RWPE2 (cell line): ENCODE results near the gene SBNO2.

Experiments
- ATAC-seq: fragments of 200-7000 bp; cut with Tn5 transposase; 3 replicates; pipeline ENCODE4 v1.9.1; 2021; ENCODE audit warnings: low read depth
- DNase-seq: peaks from one replicate; pipeline ENCODE4 v3.0.0-alpha.2; 2020; ENCODE audit warnings: low spot score
- H3K27ac ChIP-seq: fragments of 450-650 bp; 2 replicates; pipeline ENCODE4 v1.5.1; 2017; ENCODE audit warnings: mild to moderate bottlenecking; ENCODE audit not compliant: poor library complexity, severe bottlenecking
- H3K27me3 ChIP-seq: fragments of 250-450 bp; sonication (Bioruptor Pico); 2 replicates; pipeline ENCODE4 v1.5.1; 2021; ENCODE audit warnings: mild to moderate bottlenecking, moderate library complexity; ENCODE audit not compliant: insufficient read depth, poor library complexity, severe bottlenecking
- H3K36me3 ChIP-seq: fragments of 250-450 bp; sonication (Bioruptor Pico); 2 replicates; pipeline ENCODE4 v1.5.1; 2020; ENCODE audit warnings: low read depth, mild to moderate bottlenecking, moderate library complexity
- H3K4me1 ChIP-seq: fragments of 250-450 bp; sonication (Bioruptor Pico); 2 replicates; pipeline ENCODE4 v1.5.1; 2021; ENCODE audit warnings: mild to moderate bottlenecking, moderate library complexity; ENCODE audit not compliant: insufficient read depth, poor library complexity, severe bottlenecking
- H3K4me3 ChIP-seq: fragments of 250-450 bp; sonication (Bioruptor Pico); 2 replicates; pipeline ENCODE4 v1.5.1; 2021; ENCODE audit warnings: mild to moderate bottlenecking, moderate library complexity; ENCODE audit not compliant: severe bottlenecking
- H3K9me3 ChIP-seq: fragments of 250-450 bp; sonication (Bioruptor Pico); 2 replicates; pipeline ENCODE4 v1.5.1; 2021; ENCODE audit warnings: mild to moderate bottlenecking, moderate library complexity; ENCODE audit not compliant: severe bottlenecking
- CTCF ChIP-seq: fragments of 450-650 bp; IDR thresholded peaks from one replicate; pipeline ENCODE4 v1.5.1; 2017; ENCODE audit warnings: mild to moderate bottlenecking, moderate library complexity; ENCODE audit not compliant: poor library complexity, severe bottlenecking

SBNO2 gene

GRCh38 chr19:1150333-1151036 lies 23.6 kb downstream of the SBNO2 start:
- Histone ChIP-seq H3K4me1 (peaks cover 7% of the 10 kb centered on the region), H3K36me3 (peaks cover 67% of the 10 kb centered on the region), H3K4me3 (no peak overlapping the region), H3K27ac (no peak overlapping the region), H3K9me3 (no peaks in the 10 kb centered on the region), H3K27me3 (no peaks in the 10 kb centered on the region)
- ATAC-seq (no peak), DNase-seq (no peak)
- no peak for TF ChIP-seq CTCF

GRCh38 chr19:1149259-1150045 lies 24.6 kb downstream of the SBNO2 start:
- Histone ChIP-seq H3K4me3 (no peak overlapping the region), H3K36me3 (peaks cover 70% of the 10 kb centered on the region), H3K4me1 (no peaks in the 10 kb centered on the region), H3K27ac (no peak overlapping the region), H3K27me3 (no peaks in the 10 kb centered on the region), H3K9me3 (no peaks in the 10 kb centered on the region)
- ATAC-seq (no peak), DNase-seq (no peak)
- no peak for TF ChIP-seq CTCF

- no peak for TF ChIP-seq CTCF
- H3K27me3 ChIP-seq, result no peaks in the 10 kb centered on the region
- DNase-seq, result no peak
- no peak overlapping the region for H3K4me3 ChIP-seq
- ATAC-seq, result no peak
- peaks cover 73% of the 10 kb centered on the region for H3K36me3 ChIP-seq
- H3K9me3 ChIP-seq, result no peaks in the 10 kb centered on the region
- H3K4me1 ChIP-seq, result no peaks in the 10 kb centered on the region
- no peak overlapping the region for H3K27ac ChIP-seq
Observed at GRCh38 chr19:1147934-1148549, 26.0 kb downstream of the SBNO2 start.

GRCh38 chr19:1146858-1147780 lies 26.9 kb downstream of the SBNO2 start:
- no peak for ATAC-seq

More at GRCh38 chr19:1146858-1147780, 26.9 kb downstream of the SBNO2 start:
- TF ChIP-seq CTCF, result no peak
- Histone ChIP-seq H3K4me1 (no peaks in the 10 kb centered on the region), H3K36me3 (peaks cover 74% of the 10 kb centered on the region), H3K9me3 (no peaks in the 10 kb centered on the region), H3K27ac (no peak overlapping the region), H3K4me3 (no peak overlapping the region), H3K27me3 (no peaks in the 10 kb centered on the region)
- DNase-seq, result no peak
